ENCODE results near the gene GPSM1.

Gene GPSM1

DNA sequence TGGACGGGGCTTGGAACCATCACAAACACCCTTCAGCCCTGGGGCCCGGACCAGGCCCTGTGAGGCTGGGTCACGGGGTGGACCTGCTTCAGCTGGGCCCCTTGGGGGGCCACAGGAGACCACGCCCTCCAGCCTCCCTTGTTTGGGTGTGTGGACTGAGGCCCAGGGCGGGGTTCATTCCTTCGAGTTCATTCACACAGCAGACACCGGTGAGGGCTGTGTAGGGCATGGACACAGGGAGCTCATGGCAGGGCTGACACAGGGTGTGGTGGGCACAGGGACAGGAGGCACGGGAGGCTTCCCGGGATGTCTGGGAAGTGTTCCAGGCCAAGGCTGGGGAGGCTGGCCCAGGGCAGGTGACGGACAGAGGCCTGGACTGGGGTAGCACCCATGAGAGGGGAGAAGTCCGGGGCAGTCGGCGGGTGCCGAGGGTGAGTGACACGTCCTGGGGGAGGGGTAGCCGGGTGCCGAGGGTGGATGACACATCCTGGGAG lies 27.3 kb downstream of the GPSM1 start:
- Histone ChIP-seq H3K27ac (no peak overlapping the region), H3K4me2 (no peak overlapping the region), H3K4me3 (no peak overlapping the region), H3K9me3 (no peaks in the 10 kb centered on the region), H3K36me3 (peaks cover 87% of the 10 kb centered on the region), H4K20me1 (peaks cover 91% of the 10 kb centered on the region), H3K9ac (no peak overlapping the region), H3K4me1 (peaks cover 48% of the 10 kb centered on the region), H3K27me3 (no peaks in the 10 kb centered on the region)
- TF ChIP-seq Cebpa-rat (IDR thresholded peaks at IDR 0.05) = no peak

GRCh38 chr9:136355616-136356557 lies 28.5 kb downstream of the GPSM1 start:
- no peak overlapping the region for H3K27ac ChIP-seq
- H3K27me3 ChIP-seq = no peaks in the 10 kb centered on the region
- no peak overlapping the region for H3K4me3 ChIP-seq
- H3K36me3 ChIP-seq = peaks cover 82% of the 10 kb centered on the region
- TF ChIP-seq Cebpa-rat (IDR thresholded peaks at IDR 0.05) = no peak
- H4K20me1 ChIP-seq = peaks cover 91% of the 10 kb centered on the region
- H3K9me3 ChIP-seq = no peaks in the 10 kb centered on the region
- H3K4me2 ChIP-seq = no peak overlapping the region
- H3K4me1 ChIP-seq = peaks cover 41% of the 10 kb centered on the region; the same call in 1 of the 2 replicates
- H3K9ac ChIP-seq = no peak overlapping the region

GRCh38 chr9:136357202-136357725 lies 29.9 kb downstream of the GPSM1 start:
- TF ChIP-seq Cebpa-rat (IDR thresholded peaks at IDR 0.05) = no peak
- peaks cover 48% of the 10 kb centered on the region for H3K4me1 ChIP-seq
- H3K4me2 ChIP-seq = no peak overlapping the region
- H3K9ac ChIP-seq = no peak overlapping the region
- no peaks in the 10 kb centered on the region for H3K27me3 ChIP-seq
- no peaks in the 10 kb centered on the region for H3K9me3 ChIP-seq
- peaks cover 94% of the 10 kb centered on the region for H4K20me1 ChIP-seq
- no peak overlapping the region for H3K4me3 ChIP-seq
- peaks cover 86% of the 10 kb centered on the region for H3K36me3 ChIP-seq
- H3K27ac ChIP-seq = peak overlapping the region; percentile 18; the same call in 1 of the 2 replicates

- Histone ChIP-seq H3K4me3 (no peak overlapping the region), H3K36me3 (peaks cover 80% of the 10 kb centered on the region), H3K4me2 (no peak overlapping the region), H3K4me1 (peaks cover 47% of the 10 kb centered on the region), H3K27me3 (no peaks in the 10 kb centered on the region), H3K27ac (no peak overlapping the region), H4K20me1 (peaks cover 94% of the 10 kb centered on the region), H3K9ac (no peak overlapping the region), H3K9me3 (no peaks in the 10 kb centered on the region)
- TF ChIP-seq Cebpa-rat (IDR thresholded peaks at IDR 0.05) = no peak
Observed at GRCh38 chr9:136358016-136358415, 30.7 kb downstream of the GPSM1 start.

DNA sequence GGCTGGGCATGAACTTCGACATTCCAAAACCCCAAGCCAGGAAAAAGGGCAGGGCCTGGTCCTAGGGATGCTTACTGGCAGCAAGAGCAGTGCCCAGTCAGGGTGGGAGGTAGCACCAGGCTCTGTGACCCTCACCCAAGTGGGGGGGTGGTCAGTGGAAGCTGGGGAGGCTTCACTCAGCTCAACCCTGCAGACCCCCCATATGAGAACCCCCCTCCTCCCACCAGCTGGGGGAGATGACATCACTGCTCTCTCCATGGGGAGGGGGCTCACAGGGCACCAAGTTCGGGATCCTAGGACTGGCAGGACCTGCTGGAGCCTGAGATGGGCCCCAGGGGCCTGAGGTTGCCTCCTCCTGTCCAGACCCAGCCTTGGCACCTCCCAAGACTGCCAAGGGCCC lies 31.5 kb downstream of the GPSM1 start:
- TF ChIP-seq Cebpa-rat (IDR thresholded peaks at IDR 0.05) = no peak
- H4K20me1 ChIP-seq = peaks cover 85% of the 10 kb centered on the region
- H3K4me2 ChIP-seq = no peak overlapping the region
- H3K27me3 ChIP-seq = no peaks in the 10 kb centered on the region
- H3K9ac ChIP-seq = no peak overlapping the region
- peaks cover 41% of the 10 kb centered on the region for H3K4me1 ChIP-seq
- H3K27ac ChIP-seq = no peak overlapping the region
- no peak overlapping the region for H3K4me3 ChIP-seq
- no peaks in the 10 kb centered on the region for H3K9me3 ChIP-seq
- peaks cover 71% of the 10 kb centered on the region for H3K36me3 ChIP-seq

DNA sequence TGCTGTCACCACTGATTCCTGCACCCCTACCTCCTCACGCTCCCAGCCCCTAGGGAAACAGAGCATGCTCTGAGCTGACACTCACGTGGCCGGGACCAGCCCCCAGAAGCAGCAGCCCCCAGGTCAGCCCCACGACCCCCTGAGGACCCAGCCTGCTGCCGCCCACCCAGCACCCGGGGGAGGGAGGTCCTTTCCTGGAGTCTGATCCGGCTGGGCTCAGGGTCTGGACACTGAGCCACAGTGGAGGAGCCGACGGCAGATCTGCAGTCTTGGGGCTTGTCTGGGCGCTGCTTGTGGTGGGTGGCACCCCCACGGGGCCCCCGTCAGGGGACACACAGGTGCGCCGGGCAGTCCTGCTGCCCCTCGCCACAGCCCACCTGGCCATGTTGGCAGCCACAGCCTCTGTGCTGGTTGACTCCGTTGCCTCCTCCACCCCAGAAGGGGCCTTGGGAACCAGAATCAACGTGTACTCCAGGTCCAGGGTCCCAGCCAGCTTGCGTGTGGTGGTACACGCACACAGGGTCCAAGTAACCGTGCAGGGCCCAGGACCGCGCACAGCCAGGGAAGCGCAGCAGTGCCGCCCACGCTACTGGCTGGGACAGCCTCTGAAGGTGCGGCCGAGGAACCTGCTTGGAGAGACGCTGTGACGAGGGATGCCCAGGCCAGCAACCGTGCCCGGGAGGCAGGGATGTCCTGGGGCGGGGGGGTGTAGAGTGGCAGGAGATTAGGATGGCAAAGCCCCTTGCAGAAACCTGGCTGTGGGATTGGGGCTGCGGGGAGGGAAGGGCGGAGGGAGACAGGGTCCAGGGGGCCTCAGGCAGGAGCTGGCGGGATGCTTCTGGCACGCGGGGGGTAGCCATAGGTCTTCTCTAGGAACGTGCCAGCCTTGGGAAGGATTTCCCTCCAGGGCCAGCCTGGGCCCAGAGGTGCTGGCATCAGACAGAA lies 32.7 kb downstream of the GPSM1 start:
- no peaks in the 10 kb centered on the region for H3K9me3 ChIP-seq
- H4K20me1 ChIP-seq = peaks cover 75% of the 10 kb centered on the region
- H3K36me3 ChIP-seq = peaks cover 62% of the 10 kb centered on the region
- peaks cover 46% of the 10 kb centered on the region for H3K4me1 ChIP-seq
- H3K9ac ChIP-seq = no peak overlapping the region
- H3K27me3 ChIP-seq = no peaks in the 10 kb centered on the region
- no peak overlapping the region for H3K4me3 ChIP-seq
- 0 out of 2 replicates have a peak overlapping the region, but pooled peaks have one; percentile 19 for H3K27ac ChIP-seq
- H3K4me2 ChIP-seq = no peak overlapping the region
- TF ChIP-seq Cebpa-rat (IDR thresholded peaks at IDR 0.05) = no peak

- Histone ChIP-seq H3K36me3 (peaks cover 54% of the 10 kb centered on the region), H3K9ac (0 out of 2 replicates have a peak overlapping the region, but pooled peaks have one; percentile 38), H3K4me2 (no peak overlapping the region), H4K20me1 (peaks cover 68% of the 10 kb centered on the region), H3K4me3 (no peak overlapping the region), H3K27ac (0 out of 2 replicates have a peak overlapping the region, but pooled peaks have one; percentile 22), H3K4me1 (peaks cover 57% of the 10 kb centered on the region), H3K9me3 (no peaks in the 10 kb centered on the region), H3K27me3 (no peaks in the 10 kb centered on the region)
- TF ChIP-seq Cebpa-rat (IDR thresholded peaks at IDR 0.05) = no peak
Observed at GRCh38 chr9:136361047-136361753, 33.9 kb downstream of the GPSM1 start.

- no peak for TF ChIP-seq Cebpa-rat (IDR thresholded peaks at IDR 0.05)
- Histone ChIP-seq H3K4me2 (no peak overlapping the region), H3K4me1 (peaks cover 64% of the 10 kb centered on the region)
Observed at GRCh38 chr9:136361754-136362449, 34.6 kb downstream of the GPSM1 start.

More at GRCh38 chr9:136361754-136362449, 34.6 kb downstream of the GPSM1 start:
- Histone ChIP-seq H3K27me3 (no peaks in the 10 kb centered on the region), H3K9ac (peak overlapping the region; percentile 38; the same call in 1 of the 2 replicates), H4K20me1 (peaks cover 61% of the 10 kb centered on the region), H3K9me3 (no peaks in the 10 kb centered on the region), H3K27ac (peak overlapping the region; percentile 22; the same call in 1 of the 2 replicates), H3K4me3 (no peak overlapping the region), H3K36me3 (peaks cover 51% of the 10 kb centered on the region)

Data from BLaER1 (cell line).